WTC11 (cell line): ENCODE results near the gene ELL3. TPM values are rescaled to one million over a fixed set of nuclear protein-coding genes. Genes with fewer than 3 reads are reported as not detected.

Experiments used
- ARID4B ChIP-seq: sonication (generic); formaldehyde crosslinking; IDR thresholded peaks from 2 replicates; pipeline ENCODE4 v1.8.0; 2023; ENCODE audit warnings: missing genetic modification reagents, mild to moderate bottlenecking, borderline replicate concordance
- E2F4 ChIP-seq: sonication (generic); formaldehyde crosslinking; IDR thresholded peaks from 2 replicates; pipeline ENCODE4 v1.8.1; 2022; ENCODE audit warnings: low read depth, mild to moderate bottlenecking, moderate library complexity, missing genetic modification reagents, borderline replicate concordance
- EMX1 ChIP-seq: fragments of 250-450 bp; sonication (Bioruptor Pico); IDR thresholded peaks from 2 replicates; pipeline ENCODE4 v1.8.0; 2021; ENCODE audit warnings: mild to moderate bottlenecking
- FOXK1 ChIP-seq: sonication (generic); formaldehyde crosslinking; IDR thresholded peaks from 2 replicates; pipeline ENCODE4 v1.8.0; 2022; ENCODE audit warnings: mild to moderate bottlenecking, moderate library complexity, missing genetic modification reagents
- FOXP1 ChIP-seq: sonication (generic); formaldehyde crosslinking; IDR thresholded peaks from 2 replicates; pipeline ENCODE4 v1.8.0; 2022; ENCODE audit warnings: missing genetic modification reagents, mild to moderate bottlenecking, moderate library complexity, borderline replicate concordance
- GRHL2 ChIP-seq: fragments of 250-450 bp; sonication (Bioruptor Pico); IDR thresholded peaks from 2 replicates; pipeline ENCODE4 v1.8.0; 2022; ENCODE audit warnings: mild to moderate bottlenecking, moderate library complexity; ENCODE audit not compliant: insufficient replicate concordance, severe bottlenecking
- HMGA2 ChIP-seq: fragments of 250-450 bp; sonication (Bioruptor Pico); IDR thresholded peaks from 2 replicates; pipeline ENCODE4 v1.4.0; 2021; ENCODE audit warnings: mild to moderate bottlenecking, moderate library complexity
- HMGXB4 ChIP-seq: sonication (generic); formaldehyde crosslinking; IDR thresholded peaks from 2 replicates; pipeline ENCODE4 v1.8.1; 2023; ENCODE audit warnings: mild to moderate bottlenecking, moderate library complexity, missing genetic modification reagents
- JUN ChIP-seq: sonication (generic); formaldehyde crosslinking; IDR thresholded peaks from 2 replicates; pipeline ENCODE4 v1.8.0; 2023; ENCODE audit warnings: mild to moderate bottlenecking, missing genetic modification reagents
- KAT7 ChIP-seq: sonication (generic); formaldehyde crosslinking; IDR thresholded peaks from 2 replicates; pipeline ENCODE4 v1.8.1; 2023; ENCODE audit warnings: missing genetic modification reagents, mild to moderate bottlenecking, borderline replicate concordance
- NFATC4 ChIP-seq: fragments of 250-450 bp; sonication (Bioruptor Pico); IDR thresholded peaks from 2 replicates; pipeline ENCODE4 v1.9.0; 2021; ENCODE audit warnings: mild to moderate bottlenecking
- NFYB ChIP-seq: sonication (generic); formaldehyde crosslinking; conservative IDR thresholded peaks from 2 replicates; pipeline ENCODE4 v1.8.0; 2022; ENCODE audit warnings: low read depth, missing genetic modification reagents
- NR1H2 ChIP-seq: sonication (generic); formaldehyde crosslinking; IDR thresholded peaks from 2 replicates; pipeline ENCODE4 v1.9.0; 2021; ENCODE audit warnings: mild to moderate bottlenecking, moderate library complexity, missing genetic modification reagents
- NR2C2 ChIP-seq: sonication (generic); formaldehyde crosslinking; IDR thresholded peaks from 2 replicates; pipeline ENCODE4 v1.8.0; 2022; ENCODE audit warnings: mild to moderate bottlenecking, missing genetic modification reagents
- PRRX2 ChIP-seq: fragments of 250-450 bp; sonication (Bioruptor Pico); IDR thresholded peaks from 2 replicates; pipeline ENCODE4 v1.8.0; 2021; ENCODE audit warnings: mild to moderate bottlenecking
- RELA ChIP-seq: sonication (generic); formaldehyde crosslinking; IDR thresholded peaks from 2 replicates; pipeline ENCODE4 v1.8.1; 2022; ENCODE audit warnings: missing genetic modification reagents, mild to moderate bottlenecking, borderline replicate concordance
- SMAD4 ChIP-seq: sonication (generic); formaldehyde crosslinking; IDR thresholded peaks from 2 replicates; pipeline ENCODE4 v1.8.0; 2022; ENCODE audit warnings: mild to moderate bottlenecking, missing genetic modification reagents
- SOX15 ChIP-seq: fragments of 250-450 bp; sonication (Bioruptor Pico); IDR thresholded peaks from 2 replicates; pipeline ENCODE4 v1.9.0; 2021; ENCODE audit warnings: mild to moderate bottlenecking
- ZNF219 ChIP-seq: sonication (generic); formaldehyde crosslinking; IDR thresholded peaks from 2 replicates; pipeline ENCODE4 v1.8.0; 2023; ENCODE audit warnings: missing genetic modification reagents, mild to moderate bottlenecking, borderline replicate concordance
- ZNF532 ChIP-seq: fragments of 250-450 bp; sonication (Bioruptor Pico); IDR thresholded peaks from 2 replicates; pipeline ENCODE4 v1.9.0; 2021; ENCODE audit warnings: mild to moderate bottlenecking, borderline replicate concordance
- ZNF671 ChIP-seq: fragments of 250-450 bp; sonication (Bioruptor Pico); IDR thresholded peaks from 2 replicates; pipeline ENCODE4 v1.8.0; 2021; ENCODE audit warnings: mild to moderate bottlenecking
- ZSCAN18 ChIP-seq: fragments of 250-450 bp; sonication (Bioruptor Pico); IDR thresholded peaks from 2 replicates; pipeline ENCODE4 v2.1.2; 2022; ENCODE audit warnings: mild to moderate bottlenecking, moderate library complexity
- total RNA-seq: library from RNA; stranded (reverse); gene quantifications from 3 replicates; pipeline ENCODE4 v1.2.3, GENCODE V29; 2021
- TF ChIP-seq, protein P1 (sequence below): sonication (generic); formaldehyde crosslinking; conservative IDR thresholded peaks from 2 replicates; pipeline ENCODE4 v1.8.1; 2023; ENCODE audit warnings: mild to moderate bottlenecking, low read depth, missing genetic modification reagents, moderate library complexity

The ELL3 gene
- total RNA-seq, 1 experiment from 2014 or later, result 8.8 TPM

GRCh38 chr15:43791993-43792760 lies 15.4 kb upstream of the ELL3 start, which contains the start of gene SERF2 (continued):
- TF ChIP-seq, protein P1, sequence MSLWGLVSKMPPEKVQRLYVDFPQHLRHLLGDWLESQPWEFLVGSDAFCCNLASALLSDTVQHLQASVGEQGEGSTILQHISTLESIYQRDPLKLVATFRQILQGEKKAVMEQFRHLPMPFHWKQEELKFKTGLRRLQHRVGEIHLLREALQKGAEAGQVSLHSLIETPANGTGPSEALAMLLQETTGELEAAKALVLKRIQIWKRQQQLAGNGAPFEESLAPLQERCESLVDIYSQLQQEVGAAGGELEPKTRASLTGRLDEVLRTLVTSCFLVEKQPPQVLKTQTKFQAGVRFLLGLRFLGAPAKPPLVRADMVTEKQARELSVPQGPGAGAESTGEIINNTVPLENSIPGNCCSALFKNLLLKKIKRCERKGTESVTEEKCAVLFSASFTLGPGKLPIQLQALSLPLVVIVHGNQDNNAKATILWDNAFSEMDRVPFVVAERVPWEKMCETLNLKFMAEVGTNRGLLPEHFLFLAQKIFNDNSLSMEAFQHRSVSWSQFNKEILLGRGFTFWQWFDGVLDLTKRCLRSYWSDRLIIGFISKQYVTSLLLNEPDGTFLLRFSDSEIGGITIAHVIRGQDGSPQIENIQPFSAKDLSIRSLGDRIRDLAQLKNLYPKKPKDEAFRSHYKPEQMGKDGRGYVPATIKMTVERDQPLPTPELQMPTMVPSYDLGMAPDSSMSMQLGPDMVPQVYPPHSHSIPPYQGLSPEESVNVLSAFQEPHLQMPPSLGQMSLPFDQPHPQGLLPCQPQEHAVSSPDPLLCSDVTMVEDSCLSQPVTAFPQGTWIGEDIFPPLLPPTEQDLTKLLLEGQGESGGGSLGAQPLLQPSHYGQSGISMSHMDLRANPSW (CRISPR knock-in tag), result no peak
- TF ChIP-seq RELA (CRISPR knock-in tag) (no peak), KAT7 (CRISPR knock-in tag) (no peak), NFYB (peak; percentile 72), HMGXB4 (CRISPR knock-in tag) (no peak), GRHL2 (CRISPR knock-in tag) (no peak), ZNF671 (CRISPR knock-in tag) (no peak), FOXK1 (CRISPR knock-in tag) (peak; percentile 63; the same call in 1 of the 2 replicates), EMX1 (CRISPR knock-in tag) (no peak), FOXP1 (CRISPR knock-in tag) (no peak), HMGA2 (CRISPR knock-in tag) (peak; percentile 6; the same call in 1 of the 2 replicates), NFATC4 (CRISPR knock-in tag) (no peak), ZNF219 (CRISPR knock-in tag) (no peak), ZSCAN18 (CRISPR knock-in tag) (no peak), ZNF532 (no peak), SMAD4 (CRISPR knock-in tag) (no peak), E2F4 (no peak), PRRX2 (no peak), SOX15 (CRISPR knock-in tag) (no peak), ARID4B (CRISPR knock-in tag) (no peak), NR1H2 (CRISPR knock-in tag) (no peak), JUN (CRISPR knock-in tag) (no peak), NR2C2 (CRISPR knock-in tag) (no peak)
